ENCODE data around the gene PIP4P1. TPM values are rescaled to one million over a fixed set of nuclear protein-coding genes. Genes with fewer than 3 reads are reported as not detected.
A peak's percentile ranks its signal among the peaks of the same experiment; 100 is the strongest.

Gene PIP4P1
- polyA plus RNA-seq, 3 donors, result 19.4 to 106 (median 21.2) TPM

- Histone ChIP-seq H3K4me3 (replicated peaks in 1 of 3; ENCODE audit: low read depth in 2 of 3, low read length in 3 of 3) (no peak overlapping the region), H3K27ac (ENCODE audit: low read depth in 1 of 2, low read length in 2 of 2) (no peak overlapping the region), H3K79me2 (ENCODE audit: insufficient read depth, low read length) (peaks cover 4% of the 10 kb centered on the region), H3K4me1 (ENCODE audit: control insufficient read depth in 1 of 2, insufficient read depth in 2 of 2, low read length in 2 of 2) (peaks cover 20 to 24% of the 10 kb centered on the region in 2 donors), H3K4me2 (replicated peaks; ENCODE audit: extremely low read depth, low read length, poor library complexity, severe bottlenecking) (no peak overlapping the region), H3K27me3 (ENCODE audit: control insufficient read depth in 2 of 2, insufficient read depth in 2 of 2, low read length in 2 of 2) (no peaks in the 10 kb centered on the region), H3K36me3 (replicated peaks in 1 of 2; ENCODE audit: control insufficient read depth in 1 of 2, insufficient read depth in 2 of 2, low read length in 2 of 2) (no peaks in the 10 kb centered on the region), H3K9ac (ENCODE audit: insufficient read depth, low read length, poor library complexity, severe bottlenecking) (no peak overlapping the region), H2AFZ (ENCODE audit: insufficient read depth, low read depth, low read length, poor library complexity, severe bottlenecking) (no peak overlapping the region), H4K20me1 (ENCODE audit: insufficient read depth, low read length) (no peaks in the 10 kb centered on the region), H3K9me3 (replicated peaks in 1 of 2; ENCODE audit: control insufficient read depth in 1 of 2, insufficient read depth in 1 of 2, low read length in 2 of 2) (no peaks in the 10 kb centered on the region)
- Mint-ChIP-seq H3K4me1 (peaks cover 25% of the 10 kb centered on the region), H3K4me3 (no peak overlapping the region), H3K36me3 (no peaks in the 10 kb centered on the region), H3K27ac (no peak overlapping the region), H3K27me3 (ENCODE audit: low read depth in 3 of 3) (no peaks in the 10 kb centered on the region), H3K9me3 (no peaks in the 10 kb centered on the region)
- intact Hi-C loops (cut with micrococcal nuclease), result loop anchor here (5.0 to 10.0 kb wide), 3 partner anchors 33 to 193 kb away; partner anchors contain the start of genes OSGEP (in 1 of the 2), PIP4P1 (in 1 of the 2) and PNP (in 1 of the 2)
- no peak for DNase-seq
- 89% methylated on average over 1 of the region's 1 CpG for WGBS (ENCODE audit: insufficient coverage)
- no peak for TF ChIP-seq CTCF (IDR thresholded peaks at IDR 0.05)
Observed at GRCh38 chr14:20419419-20419818, 41.8 kb downstream of the PIP4P1 start.

DNA sequence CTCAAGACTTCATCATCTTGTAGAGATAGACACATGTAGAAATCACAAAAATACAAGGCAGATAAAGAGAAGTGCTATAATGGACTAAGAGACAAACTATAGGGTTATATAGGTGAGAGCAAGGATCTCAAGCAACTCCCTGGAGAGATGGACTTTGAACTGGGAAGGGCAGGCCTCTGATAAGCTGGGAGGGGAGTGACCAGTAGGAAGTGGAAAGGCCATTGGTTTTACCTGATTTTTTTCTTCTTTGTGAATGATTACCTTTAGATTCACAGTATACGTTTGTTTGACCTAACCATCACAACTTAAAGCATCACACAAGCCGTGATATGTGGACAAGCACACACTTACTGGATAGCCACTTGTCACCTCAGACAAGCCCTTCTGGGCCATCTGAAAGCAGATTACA, 42.7 kb downstream of the PIP4P1 start:
- H3K4me1 ChIP-seq (ENCODE audit: control insufficient read depth in 1 of 2, insufficient read depth in 2 of 2, low read length in 2 of 2), result peaks cover 28 to 33% of the 10 kb centered on the region in 2 donors
- Mint-ChIP-seq H3K27me3 (ENCODE audit: low read depth in 3 of 3) (no peaks in the 10 kb centered on the region), H3K36me3 (no peaks in the 10 kb centered on the region), H3K27ac (peak overlapping the region in 1 of 7 donors; percentile 46), H3K4me3 (no peak overlapping the region), H3K4me1 (peaks cover 34% of the 10 kb centered on the region), H3K9me3 (no peaks in the 10 kb centered on the region)
- 92% methylated on average over 1 of the region's 2 CpGs for WGBS (ENCODE audit: insufficient coverage)
- H3K4me3 ChIP-seq (replicated peaks in 1 of 3; ENCODE audit: low read depth in 2 of 3, low read length in 3 of 3), result no peak overlapping the region
- no peaks in the 10 kb centered on the region for H3K9me3 ChIP-seq (replicated peaks in 1 of 2; ENCODE audit: control insufficient read depth in 1 of 2, insufficient read depth in 1 of 2, low read length in 2 of 2)
- no peak overlapping the region for H2AFZ ChIP-seq (ENCODE audit: insufficient read depth, low read depth, low read length, poor library complexity, severe bottlenecking)
- DNase-seq, result no peak
- no peaks in the 10 kb centered on the region for H4K20me1 ChIP-seq (ENCODE audit: insufficient read depth, low read length)
- no peak overlapping the region for H3K9ac ChIP-seq (ENCODE audit: insufficient read depth, low read length, poor library complexity, severe bottlenecking)
- H3K27me3 ChIP-seq (ENCODE audit: control insufficient read depth in 2 of 2, insufficient read depth in 2 of 2, low read length in 2 of 2), result no peaks in the 10 kb centered on the region
- H3K36me3 ChIP-seq (replicated peaks in 1 of 2; ENCODE audit: control insufficient read depth in 1 of 2, insufficient read depth in 2 of 2, low read length in 2 of 2), result no peaks in the 10 kb centered on the region
- peaks cover 10% of the 10 kb centered on the region for H3K79me2 ChIP-seq (ENCODE audit: insufficient read depth, low read length)
- intact Hi-C loops (cut with micrococcal nuclease), result loop anchor here (5.0 to 10.0 kb wide), 3 partner anchors 34 to 194 kb away; partner anchors contain the start of genes OSGEP (in 1 of the 2), PIP4P1 (in 1 of the 2) and PNP (in 1 of the 2)
- no peak overlapping the region for H3K4me2 ChIP-seq (replicated peaks; ENCODE audit: extremely low read depth, low read length, poor library complexity, severe bottlenecking)
- no peak for TF ChIP-seq CTCF (IDR thresholded peaks at IDR 0.05)
- H3K27ac ChIP-seq (ENCODE audit: low read depth in 1 of 2, low read length in 2 of 2), result no peak overlapping the region
